ENCODE measurements around the gene HES4. TPM values are rescaled to one million over a fixed set of nuclear protein-coding genes. Genes with fewer than 3 reads are reported as not detected.

Gene HES4
- total and polyA plus RNA-seq, 10 of the 15 experiments (the other 5 are each of a cell fraction or from before 2014, with no cell fraction given): 0.44 to 1.7 (median 0.85) TPM; not detected in 5

- no peak for TF ChIP-seq ZZZ3 (IDR thresholded peaks at IDR 0.05; ENCODE audit: control insufficient read depth, insufficient read length, low read depth)
- TF ChIP-seq PBX3 (IDR thresholded peaks at IDR 0.05; ENCODE audit: insufficient replicate concordance, low read depth, low read length): peak; percentile 61
- TF ChIP-seq SP1 (IDR thresholded peaks at IDR 0.05; ENCODE audit: low read depth, low read length): peak; percentile 61
- TF ChIP-seq NFYA (IDR thresholded peaks at IDR 0.05; ENCODE audit: borderline replicate concordance, low read depth, low read length): no peak
- TF ChIP-seq SUZ12 (IDR thresholded peaks at IDR 0.05; ENCODE audit: unreplicated experiment): no peak
- TF ChIP-seq HDAC2 (IDR thresholded peaks at IDR 0.05): no peak
- TF ChIP-seq KAT2A (conservative IDR thresholded peaks at IDR 0.05; ENCODE audit: control insufficient read depth, low read depth, low read length): no peak
- TF ChIP-seq JUNB (IDR thresholded peaks at IDR 0.05): no peak
- TF ChIP-seq NR2F1 (conservative IDR thresholded peaks at IDR 0.05): peak; percentile 49
- TF ChIP-seq ZNF622 (IDR thresholded peaks at IDR 0.05): no peak
- peak; percentile 48; the same call in 1 of the 2 replicates for TF ChIP-seq E2F4 (IDR thresholded peaks at IDR 0.05; ENCODE audit: low read depth, low read length)
- TF ChIP-seq E4F1 (IDR thresholded peaks at IDR 0.05; ENCODE audit: borderline replicate concordance, partially characterized antibody): no peak
- no peak for TF ChIP-seq WRNIP1 (IDR thresholded peaks at IDR 0.05; ENCODE audit: borderline replicate concordance, low read depth, low read length)
- 0 out of 2 replicates have a peak, but pooled peaks have one; percentile 19 for TF ChIP-seq TAF1 (IDR thresholded peaks at IDR 0.05; ENCODE audit: borderline replicate concordance, low read depth, low read length)
- no peak for TF ChIP-seq ZNF207 (IDR thresholded peaks at IDR 0.05; ENCODE audit: borderline replicate concordance)
- TF ChIP-seq CBX5 (IDR thresholded peaks at IDR 0.05; ENCODE audit: low read depth): no peak
- no peak for TF ChIP-seq SIN3A (IDR thresholded peaks at IDR 0.05; ENCODE audit: low read depth, low read length)
- TF ChIP-seq PML (IDR thresholded peaks at IDR 0.05; ENCODE audit: low read length): no peak
- TF ChIP-seq ZNF217 (IDR thresholded peaks at IDR 0.05): peak; percentile 93
- TF ChIP-seq NFYB (IDR thresholded peaks at IDR 0.05; ENCODE audit: insufficient read depth, low read depth, low read length): no peak
- TF ChIP-seq PRDM15 (CRISPR knock-in tag; IDR thresholded peaks at IDR 0.05): no peak
- no peak for TF ChIP-seq SREBF1 (IDR thresholded peaks at IDR 0.05; ENCODE audit: low read length)
- TF ChIP-seq MEF2B (IDR thresholded peaks at IDR 0.05; ENCODE audit: partially characterized antibody, poor library complexity, severe bottlenecking): no peak
Measured at GRCh38 chr1:960363-961131, 39.4 kb downstream of the HES4 start, which contains the start of gene KLHL17 (continued).

Data from GM12878 (cell line).